Prostate gland (tissue), 2 donors: Measurements from ENCODE around the gene OR52B2.

ENCODE experiments used
- CTCF ChIP-seq, 4 experiments: fragments of 200-600 bp in 2 of 4; fragments of 450-650 bp in 2 of 4; sonication (generic) in 2 of 4; IDR thresholded peaks; 1 replicate in 3 of 4; 2 replicates in 1 of 4; pipeline ENCODE4 v1.5.1; 2016 to 2019; ENCODE audit warnings: antibody characterized with exemption in 4 of 4, mild to moderate bottlenecking in 2 of 4, moderate library complexity in 2 of 4
- POLR2A ChIP-seq: fragments of 450-650 bp; IDR thresholded peaks from one replicate; pipeline ENCODE4 v1.6.1; 2016; ENCODE audit warnings: antibody characterized with exemption, mild to moderate bottlenecking

- no peak for TF ChIP-seq POLR2A
- no peak for TF ChIP-seq CTCF (IDR thresholded peaks at IDR 0.05)
These were observed 49.2 kb upstream of the OR52B2 start for GRCh38 chr11:6219359-6219758.
